ENCODE measurements around the gene PHLDB1. TPM values are rescaled to one million over a fixed set of nuclear protein-coding genes. Genes with fewer than 3 reads are reported as not detected.
A peak's percentile ranks its signal among the peaks of the same experiment; 100 is the strongest.
"Not testable (repeated sequence)": the region's sequence is repeated elsewhere in the genome, so short reads cannot be mapped to it uniquely, and the experiment has no call there.

Gene PHLDB1
- total RNA-seq, 1 donor from 2014 or later = 65.8 TPM

DNA sequence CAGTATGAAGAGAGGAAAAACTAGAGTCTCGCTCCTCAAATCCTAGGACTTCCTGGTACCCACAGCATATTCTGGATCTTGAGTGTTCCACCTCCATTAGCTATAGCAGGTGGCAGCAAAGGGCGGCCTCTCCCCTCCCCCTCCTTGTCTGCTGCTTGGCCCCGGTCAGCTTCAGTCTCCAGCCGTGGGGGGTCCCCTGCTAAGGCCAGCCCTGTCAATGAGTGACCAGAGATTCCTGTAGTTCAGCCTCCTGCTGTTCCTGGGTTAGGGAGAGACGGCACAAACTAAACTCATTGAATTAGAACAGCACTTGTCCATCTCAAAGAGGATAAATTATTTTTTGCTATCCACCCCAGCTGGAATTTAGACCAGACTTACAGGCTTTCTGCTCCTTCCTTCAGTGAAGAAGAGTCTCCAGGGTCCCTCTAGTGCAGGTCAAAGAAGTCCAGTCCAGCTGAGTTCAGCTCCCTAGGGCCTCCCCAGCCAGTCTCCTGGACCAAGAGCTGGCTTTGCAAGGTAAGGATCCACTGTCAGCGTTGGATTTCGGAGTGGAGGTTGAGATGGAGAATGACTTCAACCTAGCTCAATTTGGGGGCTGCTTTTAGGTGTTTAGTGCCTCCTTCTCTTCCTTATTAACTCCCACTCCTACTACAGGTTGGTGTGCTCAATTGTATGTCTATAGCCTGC lies 1.1 kb upstream of the PHLDB1 start:
- DNase-seq = no peak

DNA sequence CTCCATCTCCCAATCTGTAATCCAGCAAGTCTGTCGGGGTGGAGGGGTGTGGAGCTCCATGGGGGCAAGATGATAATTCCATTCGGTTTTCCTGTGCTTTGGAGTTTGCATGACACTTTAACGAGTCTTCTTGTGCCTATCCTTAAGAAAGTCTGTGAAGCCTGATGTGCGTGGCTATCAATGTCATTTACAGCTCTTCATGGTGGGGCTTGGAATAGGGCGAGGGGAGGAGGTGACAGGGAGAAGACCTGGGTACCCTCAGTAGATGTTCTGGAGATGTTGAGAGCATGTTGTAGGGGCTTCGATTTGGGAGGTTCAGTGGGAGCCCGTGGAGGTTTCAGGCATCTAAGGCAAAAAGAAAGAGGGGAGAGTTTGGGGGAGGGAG lies 579 bp upstream of the PHLDB1 start:
- no peak for DNase-seq

DNA sequence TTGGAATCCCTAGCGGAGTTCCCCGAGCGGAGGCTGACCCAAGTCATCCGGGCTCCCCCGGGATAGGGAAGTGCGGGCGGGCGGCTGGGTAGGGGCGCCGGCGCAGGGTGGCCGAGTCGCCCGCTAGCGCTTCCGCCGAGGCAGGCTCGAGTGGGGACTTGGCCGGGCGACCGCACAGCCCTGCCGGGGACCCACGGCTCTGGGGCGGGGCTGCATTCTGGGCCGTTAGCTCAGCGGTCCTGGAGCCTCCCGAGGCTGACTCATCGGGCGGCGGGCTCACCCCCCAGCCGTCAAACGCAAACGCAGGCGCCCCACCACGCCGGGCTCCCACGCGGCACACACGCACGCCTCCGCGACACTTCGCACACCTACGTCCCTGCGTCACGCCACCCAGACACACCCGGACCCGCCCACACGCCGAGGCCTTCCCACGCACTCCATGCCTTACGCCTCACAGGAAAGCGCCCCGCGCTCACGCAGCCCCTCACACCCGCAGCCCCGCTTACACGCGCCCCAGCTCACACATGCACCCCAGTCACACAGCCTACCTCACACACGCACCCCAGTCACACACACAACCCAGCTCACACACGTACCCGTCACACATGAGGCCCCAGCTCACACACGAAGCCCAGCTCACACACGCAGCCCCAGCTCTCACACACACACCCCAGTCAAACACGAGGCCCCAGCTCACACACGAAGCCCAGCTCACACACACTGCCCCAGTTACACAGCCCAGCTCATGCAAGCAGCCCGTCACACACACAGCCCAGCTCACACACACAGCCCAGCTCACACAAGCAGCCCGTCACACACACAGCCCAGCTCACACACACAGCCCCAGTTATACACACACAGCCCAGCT lies 1.2 kb downstream of the PHLDB1 start:
- DNase-seq = peak; percentile 67

DNA sequence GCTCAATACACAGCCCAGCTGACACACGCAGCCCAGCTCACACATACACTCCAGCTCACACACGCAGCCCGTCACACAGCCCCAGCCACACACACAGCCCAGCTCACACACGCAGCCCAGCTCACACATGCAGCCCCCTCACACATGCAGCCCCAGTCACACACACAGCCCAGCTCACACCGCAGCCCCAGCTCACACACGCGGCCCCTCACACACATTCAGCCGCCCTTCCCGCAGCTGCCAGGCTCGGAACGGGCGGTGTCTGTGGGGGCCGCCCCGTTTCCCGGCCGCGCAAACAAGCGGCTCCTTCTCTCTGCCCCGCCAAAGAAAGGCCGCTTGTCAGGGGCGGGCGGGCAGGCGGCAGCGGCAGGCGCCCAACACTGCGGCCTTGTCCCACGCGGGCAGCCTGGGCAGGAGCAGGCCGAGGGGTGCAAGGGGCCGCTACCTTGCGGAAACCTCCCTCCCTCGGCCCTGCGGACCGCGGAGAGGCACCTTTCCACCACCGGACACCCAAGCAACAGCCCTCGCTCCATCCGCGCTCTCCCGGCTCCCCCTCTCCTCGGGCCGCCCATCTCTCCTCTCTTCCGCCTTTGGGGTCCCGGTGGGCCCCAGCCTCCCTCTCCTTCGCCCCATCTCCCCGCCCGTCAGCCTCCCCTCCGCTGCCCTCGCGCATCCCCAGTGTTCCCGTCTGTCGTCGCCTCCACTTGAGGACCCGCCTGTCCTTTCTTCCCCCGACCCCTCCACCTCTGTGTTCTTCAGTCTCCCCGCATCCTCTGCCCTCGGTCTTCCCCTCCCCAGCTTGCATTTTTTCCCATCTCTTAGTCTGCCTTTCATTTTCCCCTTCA lies 2.2 kb downstream of the PHLDB1 start:
- DNase-seq = peak; percentile 54

DNA sequence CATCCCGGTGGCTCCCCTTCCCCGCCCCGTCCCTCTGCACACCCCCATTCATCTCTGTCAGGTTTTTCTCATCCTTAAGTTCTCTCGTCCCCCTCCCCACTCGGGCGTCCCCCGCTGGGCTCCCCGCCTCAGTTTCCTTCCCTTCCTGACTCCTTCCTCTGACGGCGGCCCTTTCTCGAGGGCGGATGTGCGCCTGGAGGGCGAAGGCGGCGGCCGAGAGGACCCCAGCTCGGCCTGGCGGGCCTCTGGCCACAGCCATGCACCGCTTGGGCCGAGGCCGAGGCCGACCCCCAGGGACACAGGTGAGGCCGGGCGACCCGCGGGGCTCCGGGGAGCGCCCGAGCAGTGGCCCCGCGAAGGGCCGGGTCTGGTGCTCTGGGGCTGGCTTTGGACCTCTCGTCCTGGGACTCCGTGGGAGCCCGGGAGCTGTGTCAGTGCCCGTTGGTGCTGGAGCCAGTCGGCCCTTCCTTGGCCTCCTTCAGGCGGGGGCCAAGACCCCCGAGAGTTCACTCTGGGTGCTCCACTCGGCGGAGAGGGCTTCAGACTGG lies 2.9 kb downstream of the PHLDB1 start:
- no peak for DNase-seq

DNA sequence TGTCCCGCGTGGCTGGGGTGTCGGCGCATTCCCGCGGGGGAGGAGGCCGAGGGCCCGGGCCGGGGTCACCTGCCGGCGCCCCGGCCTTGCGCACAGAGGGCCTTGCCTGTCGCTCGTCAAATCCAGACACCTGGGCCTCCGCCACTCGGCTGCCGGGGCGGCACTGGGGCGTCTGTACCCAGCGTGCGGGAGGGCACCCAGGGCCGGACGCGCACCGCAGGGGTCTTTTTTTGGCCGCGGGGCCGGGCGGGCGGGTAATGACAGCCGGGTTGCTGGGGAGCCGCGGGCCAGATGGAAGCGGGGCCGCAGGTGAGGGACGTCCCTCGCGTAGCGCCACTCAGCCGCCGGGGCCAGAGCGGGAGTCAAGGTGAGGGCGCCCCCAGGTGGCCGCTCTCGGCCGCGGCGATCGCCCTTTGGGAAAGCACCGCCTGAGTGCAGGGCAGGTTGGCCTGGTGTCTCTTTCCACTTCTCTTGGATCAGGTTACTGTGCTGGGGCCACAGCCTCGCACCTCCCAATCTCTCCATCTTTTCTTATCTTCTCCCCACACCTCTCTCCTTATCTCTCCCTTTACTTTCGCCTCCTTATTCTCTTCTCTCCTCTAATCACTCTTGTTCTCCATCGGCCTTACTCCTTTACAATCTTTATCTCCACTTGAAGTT lies 3.5 kb downstream of the PHLDB1 start:
- DNase-seq = no peak

DNA sequence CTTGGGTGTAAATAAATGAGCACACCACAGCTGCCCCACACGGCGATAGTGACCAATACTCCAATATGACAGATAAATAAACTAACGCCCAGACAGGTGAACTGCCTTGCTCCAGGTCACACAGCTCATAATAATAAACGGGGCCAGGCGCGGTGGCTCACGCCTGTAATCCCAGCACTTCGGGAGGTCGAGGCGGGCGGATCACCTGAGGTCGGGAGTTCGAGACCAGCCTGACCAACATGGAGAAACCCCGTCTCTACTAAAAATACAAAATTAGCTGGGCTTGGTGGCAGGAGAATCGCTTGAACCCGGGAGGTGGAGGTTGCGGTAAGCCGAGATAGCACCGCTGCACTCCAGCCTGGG lies 4.0 kb downstream of the PHLDB1 start:
- not testable (repeated sequence) for DNase-seq

DNA sequence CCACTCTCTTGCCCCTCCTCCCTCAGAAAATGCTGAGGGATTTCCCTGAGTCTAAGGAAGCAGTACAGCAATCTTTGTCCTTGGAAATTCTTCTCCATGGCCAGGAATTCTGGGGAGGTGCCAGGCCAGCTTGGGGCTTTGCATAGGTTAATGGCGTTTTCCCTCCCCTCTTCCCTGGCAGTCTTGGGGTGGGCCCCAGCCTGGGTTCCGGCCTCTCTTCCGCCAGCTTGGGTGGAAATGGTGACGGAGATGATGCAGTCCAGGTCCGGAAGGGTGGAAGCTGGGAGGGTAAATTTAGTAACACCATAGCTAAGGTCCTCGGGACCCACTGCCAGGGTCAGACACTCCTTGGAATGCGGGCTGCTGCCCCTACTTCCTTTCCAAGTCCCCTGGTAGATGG lies 5.0 kb downstream of the PHLDB1 start:
- DNase-seq = no peak

DNA sequence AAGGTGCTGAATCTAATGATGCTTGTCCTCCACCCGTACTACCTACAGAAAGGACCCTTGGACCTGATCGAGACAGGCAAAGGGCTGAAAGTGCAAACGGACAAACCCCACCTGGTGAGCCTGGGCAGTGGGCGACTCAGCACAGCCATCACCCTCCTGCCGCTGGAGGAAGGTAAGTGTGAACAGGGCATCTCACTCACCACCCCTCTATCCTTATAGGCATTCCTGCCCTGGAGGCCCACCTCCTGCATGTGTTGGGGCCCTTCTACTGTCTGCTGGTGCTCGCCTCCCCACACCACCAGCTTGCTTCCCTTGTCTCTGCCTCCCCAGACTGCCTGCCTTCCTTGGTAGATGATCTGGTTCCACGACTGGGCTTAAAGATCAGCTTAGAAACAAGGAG lies 7.1 kb downstream of the PHLDB1 start:
- no peak for DNase-seq

DNA sequence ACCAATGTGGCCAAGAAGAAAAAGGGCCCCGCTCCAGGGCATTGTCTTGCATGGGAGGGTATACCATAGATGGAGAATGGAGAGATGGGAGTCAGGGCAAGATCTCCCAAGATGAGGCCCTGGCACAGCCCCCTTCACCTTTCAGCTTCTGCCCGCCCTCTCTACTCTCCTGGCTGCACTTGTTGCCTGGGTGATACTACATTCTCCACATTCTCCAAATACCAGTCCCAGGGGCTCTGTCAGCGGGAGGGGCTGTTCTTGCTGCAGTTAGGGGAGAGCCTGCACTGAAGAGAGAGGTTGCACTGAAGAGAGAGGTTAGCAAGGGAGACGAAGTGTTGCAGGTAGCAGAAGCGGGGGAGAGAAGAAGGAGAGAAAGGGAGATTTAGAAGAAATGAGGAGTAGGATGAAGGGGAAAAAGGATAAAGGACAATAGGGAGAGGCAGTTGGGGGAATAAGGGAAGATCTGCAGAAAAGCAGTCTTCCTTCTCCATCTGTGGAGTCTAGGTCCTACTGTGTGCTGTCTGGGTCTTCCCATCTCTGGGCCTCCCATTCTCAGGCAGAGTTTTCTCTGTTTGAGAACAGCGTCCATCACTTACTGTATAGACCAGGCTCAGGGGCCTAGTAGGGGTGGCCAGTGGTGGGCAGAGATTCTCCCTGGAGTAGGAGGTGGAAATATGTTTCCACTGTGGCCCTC lies 8.0 kb downstream of the PHLDB1 start:
- DNase-seq = no peak

DNA sequence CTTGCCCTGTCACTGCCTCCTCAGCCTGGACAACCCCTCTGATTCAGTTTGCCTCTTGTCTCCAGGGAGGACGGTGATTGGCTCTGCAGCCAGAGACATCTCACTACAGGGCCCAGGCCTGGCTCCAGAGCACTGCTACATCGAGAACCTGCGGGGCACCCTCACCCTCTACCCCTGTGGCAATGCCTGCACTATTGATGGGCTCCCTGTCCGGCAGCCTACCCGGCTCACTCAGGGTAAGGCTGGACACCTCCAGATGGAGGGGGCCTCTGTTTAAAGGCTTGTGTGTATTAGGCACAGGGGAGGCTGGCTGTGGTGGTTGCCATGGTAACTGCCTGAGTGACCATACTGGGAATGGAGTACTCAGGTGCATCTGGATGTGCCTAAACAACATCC lies 8.6 kb downstream of the PHLDB1 start:
- DNase-seq = no peak

DNA sequence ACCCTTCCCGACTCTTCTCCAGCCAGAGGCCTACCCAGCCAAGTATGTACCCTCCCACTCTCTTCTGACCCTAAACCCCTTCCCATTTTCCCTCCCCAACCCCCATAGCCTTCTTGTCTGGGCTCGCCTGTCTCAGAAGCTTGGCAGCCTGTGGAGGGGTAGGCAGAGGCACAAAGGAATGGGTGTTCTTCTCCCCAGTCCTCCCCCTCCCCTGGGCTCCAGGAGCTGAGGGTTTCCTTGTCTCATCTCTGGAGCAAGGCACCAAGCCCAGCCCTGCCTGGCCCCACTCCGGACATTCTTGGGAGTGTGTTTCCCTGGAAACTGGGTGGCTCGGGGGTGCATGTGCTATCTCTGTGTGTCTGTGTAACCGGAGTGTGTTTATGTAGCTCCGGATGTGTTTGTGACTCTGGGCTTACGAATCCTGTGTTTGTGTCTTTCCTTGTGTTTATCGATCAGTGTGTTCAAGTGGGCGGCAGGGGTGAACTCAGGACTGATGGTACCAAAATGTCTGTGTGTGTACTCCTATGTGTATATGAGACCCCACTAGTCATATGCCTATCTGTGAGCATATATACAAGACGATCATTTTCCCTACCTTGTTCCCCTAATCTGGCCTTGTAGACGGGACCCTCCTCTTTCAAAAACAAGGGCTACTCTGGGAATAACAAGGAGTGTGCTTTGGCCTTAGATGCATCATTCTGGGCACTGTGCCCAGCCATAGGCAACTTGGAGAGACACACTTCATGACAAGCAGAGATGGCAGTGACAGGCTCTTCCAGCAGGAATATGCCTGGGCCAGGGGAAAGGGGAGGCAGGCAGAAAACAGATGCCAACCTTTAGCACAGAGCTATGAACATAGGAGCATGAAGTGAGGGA lies 10.9 kb downstream of the PHLDB1 start:
- DNase-seq = peak; percentile 58

DNA sequence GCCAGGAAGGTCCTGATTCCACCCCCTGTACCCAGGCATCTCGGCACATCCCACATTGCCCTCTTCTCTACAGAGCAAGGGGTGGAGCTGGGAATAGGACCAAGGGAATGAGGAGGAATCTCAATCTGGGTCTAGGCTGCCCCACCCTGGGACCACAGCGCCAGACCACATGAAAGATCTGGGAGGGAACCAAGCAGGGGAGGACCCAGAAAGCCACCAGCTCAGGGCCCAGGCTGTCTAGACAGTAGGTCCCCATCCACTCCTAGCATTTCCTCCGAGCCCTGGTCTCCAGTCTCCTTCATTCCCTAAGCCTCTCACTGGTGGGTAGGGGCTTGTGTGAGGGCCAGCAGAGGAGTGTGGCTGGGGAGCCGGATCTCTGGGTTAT lies 11.6 kb downstream of the PHLDB1 start:
- DNase-seq = no peak

DNA sequence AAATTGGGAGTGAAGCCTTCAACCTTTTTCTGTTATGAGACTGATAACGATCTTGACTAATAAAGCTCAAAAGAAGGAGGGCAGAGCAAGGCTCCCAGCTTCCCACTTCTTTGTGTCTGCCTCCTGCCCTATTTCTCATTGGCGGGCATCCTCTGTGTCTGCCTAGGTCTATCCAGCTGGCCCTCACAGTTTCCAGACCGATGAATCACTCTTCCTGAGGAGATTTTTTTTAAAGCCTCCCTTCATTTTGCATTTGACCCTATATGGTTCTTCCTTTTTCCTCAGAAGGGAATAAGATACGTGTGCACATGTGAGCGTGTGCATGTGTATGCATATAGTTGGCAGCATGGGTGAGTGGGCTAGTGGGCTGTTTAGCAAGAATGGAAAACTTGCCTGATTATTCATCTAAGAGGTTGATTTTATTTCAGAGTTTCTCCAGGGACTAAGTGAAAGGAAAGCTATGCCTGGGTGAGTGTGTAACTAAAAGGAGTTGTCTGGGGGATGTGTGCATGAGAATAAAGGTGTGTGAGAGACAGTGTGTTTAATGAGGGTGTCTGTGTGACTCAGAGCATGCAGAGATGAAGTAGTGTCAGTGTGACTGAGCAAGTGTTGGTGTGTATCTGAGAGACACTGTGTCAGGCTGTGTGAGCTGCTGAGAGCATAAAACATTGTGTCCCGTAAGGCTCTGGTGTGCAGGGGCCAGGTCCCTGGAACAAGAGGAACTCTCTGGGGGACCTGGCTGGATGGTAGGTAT lies 12.2 kb downstream of the PHLDB1 start:
- DNase-seq = peak; percentile 61

DNA sequence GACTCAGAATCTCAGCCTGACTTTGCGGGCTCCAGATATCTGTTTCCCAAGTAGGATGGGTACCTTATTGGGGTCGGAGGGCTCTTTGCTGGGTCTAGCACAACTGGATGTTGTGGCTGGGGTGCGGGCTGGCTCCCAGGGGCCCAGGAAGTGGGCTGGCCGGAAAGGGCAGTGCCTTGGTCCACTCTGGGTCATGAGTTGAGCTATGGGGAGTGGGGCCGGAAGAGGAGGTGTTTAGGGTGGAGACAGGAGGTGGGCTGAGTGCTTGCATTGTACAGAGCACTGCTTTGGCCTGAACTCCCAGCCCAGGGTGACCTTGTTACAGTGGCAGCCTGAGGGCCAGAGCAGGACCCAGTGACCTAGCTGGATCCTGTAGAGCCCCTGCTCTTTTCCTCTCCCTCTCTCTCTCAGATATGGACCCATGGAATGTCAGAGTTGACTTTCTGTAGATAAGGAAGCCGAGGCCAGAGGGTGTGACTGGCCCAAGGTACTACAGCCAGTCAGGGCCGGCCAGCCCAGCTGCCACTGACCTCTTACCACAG lies 13.2 kb downstream of the PHLDB1 start:
- DNase-seq = no peak

DNA sequence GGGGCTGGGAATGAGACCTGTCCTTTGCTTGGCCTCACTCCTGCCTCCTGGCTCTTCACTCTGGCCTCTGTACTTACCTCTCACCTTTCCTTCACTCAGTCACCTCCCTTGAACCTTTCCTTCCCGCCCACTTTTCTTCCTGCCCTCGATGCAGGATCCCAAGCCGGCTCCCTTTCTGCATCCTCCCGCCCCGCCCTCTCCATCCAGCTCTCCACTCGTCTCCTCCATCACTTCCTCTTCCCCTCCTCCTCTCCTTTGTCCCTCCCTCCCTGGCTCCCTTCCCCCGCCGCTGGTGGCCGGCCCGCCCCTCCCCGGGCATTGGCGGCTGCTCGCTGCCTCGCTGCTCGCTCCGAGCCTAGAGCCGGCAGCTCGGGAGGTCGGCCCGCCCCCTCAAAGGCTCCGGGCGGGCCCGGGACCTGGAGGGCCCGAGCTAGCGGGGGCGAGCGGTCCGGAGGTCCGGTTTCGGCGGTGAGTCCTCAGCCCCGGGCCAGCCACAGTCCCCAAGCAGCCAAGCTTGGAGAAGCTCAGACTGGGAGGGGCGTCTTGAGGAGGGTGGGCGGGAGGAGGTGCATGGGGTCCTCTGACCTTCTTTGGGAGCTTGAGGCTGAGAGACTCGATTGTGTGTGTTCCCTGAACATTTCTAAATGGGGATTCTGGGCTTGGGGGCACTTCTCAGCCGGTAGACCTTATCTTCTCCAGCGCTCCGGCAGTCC lies 13.8 kb downstream of the PHLDB1 start:
- DNase-seq = peak; percentile 80

DNA sequence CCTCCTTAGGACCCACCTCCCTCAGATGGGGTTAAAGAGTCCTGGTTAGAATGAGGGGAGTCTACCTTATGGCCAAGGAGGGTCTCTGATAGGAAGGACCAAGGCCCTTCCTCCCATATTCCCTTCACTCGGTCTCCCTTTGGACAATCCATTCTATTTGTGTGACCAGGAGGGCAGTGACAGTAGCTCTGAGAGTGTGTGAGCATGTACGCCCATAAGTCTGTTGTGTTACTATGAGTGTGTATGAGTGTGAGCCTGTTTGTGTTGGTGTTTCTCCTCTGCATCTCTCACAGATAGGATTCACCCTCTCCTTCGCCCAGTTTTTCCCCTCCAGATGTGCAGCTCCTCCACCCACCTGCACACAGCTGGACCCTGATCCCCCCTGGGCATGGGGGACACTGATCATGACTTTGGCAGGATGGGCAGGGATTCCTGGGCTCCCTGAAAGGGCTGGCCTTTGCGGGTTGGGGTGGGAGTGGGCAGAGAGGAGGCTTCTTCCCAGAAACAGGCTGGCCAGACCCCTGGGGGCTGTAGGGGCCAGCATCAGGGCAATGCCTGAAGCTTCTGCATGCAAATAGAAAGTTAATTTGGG lies 14.5 kb downstream of the PHLDB1 start:
- DNase-seq = no peak
